Measurements from ENCODE around the gene SKA1.

The SKA1 gene

GRCh38 chr18:50374753-50375391, at the start of gene SKA1:
Gene SKA1, plus strand, starts transcription at chr18:50375046. Its CDS starts 785 bp downstream, at chr18:50375831.
- DNase-seq: peak; percentile 71

GRCh38 chr18:50327983-50328382, 46.9 kb upstream of the SKA1 start:
- no peak for DNase-seq

- no peak for DNase-seq
Measured at GRCh38 chr18:50330176-50330575, 44.7 kb upstream of the SKA1 start.

DNA sequence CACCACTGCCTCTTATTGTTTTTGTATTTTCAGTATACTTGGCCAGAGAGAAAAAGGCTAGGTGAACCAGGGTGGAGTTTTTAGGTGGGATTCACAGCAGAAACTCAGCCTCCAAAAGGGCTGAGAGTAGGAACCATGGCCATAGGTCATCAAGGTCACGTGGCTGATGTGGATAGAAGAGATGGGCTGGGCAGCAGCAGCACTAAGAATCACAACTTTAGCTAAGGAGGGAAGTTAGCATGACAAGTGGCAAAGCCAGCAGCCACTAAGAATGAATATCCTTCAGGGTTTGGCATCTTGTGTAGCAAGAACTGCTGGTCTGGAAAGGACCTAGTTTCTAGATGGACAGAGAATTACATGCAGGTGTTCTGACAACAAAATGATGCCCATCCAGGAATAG, 43.2 kb upstream of the SKA1 start:
- no peak for DNase-seq

GRCh38 chr18:50334546-50335152, 40.2 kb upstream of the SKA1 start:
- DNase-seq: no peak

- DNase-seq: no peak
Measured at GRCh38 chr18:50338122-50338521, 36.7 kb upstream of the SKA1 start.

DNA sequence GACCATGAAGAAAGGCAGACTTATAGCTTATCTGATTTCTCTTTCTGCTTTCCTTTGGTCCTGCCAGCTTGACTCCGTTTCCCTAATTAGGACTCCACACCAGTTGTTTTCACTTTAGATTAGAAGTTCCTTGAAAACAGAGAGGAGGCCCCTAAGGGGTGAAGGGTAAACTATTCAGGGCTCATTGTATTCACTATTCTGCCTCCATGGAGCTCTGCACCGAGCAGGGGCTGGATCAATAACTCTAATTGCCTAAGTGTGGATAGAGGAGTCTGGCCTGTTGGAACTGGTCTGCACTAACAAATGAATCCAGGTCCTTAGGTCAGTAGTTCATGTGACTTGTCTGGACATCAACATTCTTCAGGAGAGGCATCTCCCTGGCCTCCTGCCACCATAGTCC, 36.1 kb upstream of the SKA1 start:
- DNase-seq: no peak

GRCh38 chr18:50340078-50340477, 34.8 kb upstream of the SKA1 start:
- no peak for DNase-seq

GRCh38 chr18:50341443-50341842, 33.4 kb upstream of the SKA1 start:
- DNase-seq: no peak

- no peak for DNase-seq
Measured at GRCh38 chr18:50350699-50351098, 24.1 kb upstream of the SKA1 start.

DNA sequence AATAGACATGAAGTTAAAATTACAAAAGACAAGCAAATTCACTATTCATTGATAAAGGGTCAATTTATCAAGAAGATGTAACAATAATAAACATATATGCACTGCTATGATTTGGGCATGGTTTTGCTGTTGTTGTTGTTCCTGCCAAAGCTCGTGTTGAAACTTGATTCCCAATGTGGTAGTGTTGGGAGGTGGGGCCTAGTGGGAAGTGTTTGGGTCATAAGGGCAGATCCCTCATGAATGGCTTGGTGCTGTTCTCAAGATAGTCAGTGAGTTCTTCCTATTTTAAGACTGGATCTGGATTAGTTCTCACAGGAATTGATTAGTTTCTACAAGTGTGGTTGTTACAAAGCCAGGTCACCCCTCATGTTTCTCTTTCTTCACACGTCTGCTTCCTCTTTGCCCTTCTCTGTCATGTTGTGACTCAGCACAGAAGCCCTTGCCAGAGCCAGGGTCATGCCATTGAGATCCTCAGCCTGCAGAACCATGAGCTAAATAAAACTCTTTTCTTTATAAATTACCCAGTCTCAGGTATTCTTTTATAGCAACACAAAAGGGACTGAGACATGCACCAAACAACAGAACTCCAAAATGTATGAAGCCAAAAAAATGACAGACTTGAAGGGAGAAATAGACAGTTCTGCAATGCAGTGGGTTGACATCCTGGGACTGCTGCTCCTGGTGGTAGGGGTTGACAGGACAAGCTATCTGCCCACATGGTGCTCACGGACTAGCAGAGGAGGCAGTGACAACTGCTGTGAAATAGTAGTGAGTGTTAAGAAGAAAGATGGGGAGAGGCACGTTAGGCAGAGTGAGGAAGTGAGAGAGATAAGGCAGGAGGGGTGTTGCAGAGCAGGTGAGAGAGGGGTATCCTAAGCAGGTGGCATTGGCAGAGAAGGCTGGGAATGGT, 18.6 kb upstream of the SKA1 start:
- no peak for DNase-seq

GRCh38 chr18:50358844-50359243, 16.0 kb upstream of the SKA1 start:
- no peak for DNase-seq

- no peak for DNase-seq
Measured at GRCh38 chr18:50359806-50360205, 15.0 kb upstream of the SKA1 start.

DNA sequence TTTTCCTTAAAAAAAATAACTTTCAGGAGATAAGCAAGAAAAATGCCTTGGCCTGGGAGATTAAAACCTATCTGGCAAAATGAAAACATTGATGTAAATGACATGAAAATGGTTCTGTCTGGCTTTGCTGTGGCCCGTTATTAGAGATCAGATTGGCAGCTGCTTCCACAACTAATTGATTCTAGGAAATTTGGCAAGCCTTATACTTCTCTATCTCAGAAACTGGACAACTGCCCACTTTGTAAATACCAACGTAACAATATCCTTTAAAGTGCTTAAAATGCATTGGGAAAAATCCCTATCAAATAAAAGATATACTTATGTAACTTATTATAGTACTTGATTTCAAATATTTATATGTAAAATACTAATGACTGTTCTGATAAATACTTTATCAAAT, 14.2 kb upstream of the SKA1 start:
- DNase-seq: no peak

- DNase-seq: no peak
Measured at GRCh38 chr18:50369672-50370071, 5.2 kb upstream of the SKA1 start.

- no peak for DNase-seq
Measured at GRCh38 chr18:50372743-50373142, 2.1 kb upstream of the SKA1 start.

DNA sequence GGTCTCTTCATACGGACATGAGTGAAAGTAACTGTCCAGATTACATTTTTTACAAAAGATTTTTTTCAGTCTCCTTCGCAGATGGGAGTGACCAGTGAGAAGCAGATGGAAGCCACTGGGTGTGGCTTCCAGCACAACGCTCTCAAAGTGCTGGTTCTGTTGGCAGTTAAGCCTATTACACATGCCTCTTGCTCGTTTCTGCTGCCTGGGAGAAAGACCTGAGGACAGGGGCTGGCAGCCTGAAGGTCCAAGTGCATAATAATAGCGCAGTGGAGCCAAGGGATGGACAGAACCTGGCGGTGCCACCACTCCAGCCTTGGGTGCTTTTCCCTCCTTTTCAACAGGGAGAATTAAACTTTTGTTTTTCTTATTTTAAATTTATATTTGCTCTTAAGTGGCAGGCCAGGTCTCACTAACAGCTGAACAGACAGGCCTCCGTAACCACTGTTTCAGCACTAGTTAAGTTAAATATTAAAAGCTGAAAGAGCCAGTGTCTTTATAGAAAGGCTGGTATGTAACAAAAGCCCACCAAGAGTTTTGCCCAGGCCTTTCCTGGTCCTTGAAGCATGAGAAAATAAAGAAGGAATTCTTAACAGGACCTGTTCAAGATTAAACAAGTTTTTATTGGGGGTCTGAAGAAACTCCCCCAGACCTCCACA, 1.2 kb upstream of the SKA1 start:
- DNase-seq: no peak

DNA sequence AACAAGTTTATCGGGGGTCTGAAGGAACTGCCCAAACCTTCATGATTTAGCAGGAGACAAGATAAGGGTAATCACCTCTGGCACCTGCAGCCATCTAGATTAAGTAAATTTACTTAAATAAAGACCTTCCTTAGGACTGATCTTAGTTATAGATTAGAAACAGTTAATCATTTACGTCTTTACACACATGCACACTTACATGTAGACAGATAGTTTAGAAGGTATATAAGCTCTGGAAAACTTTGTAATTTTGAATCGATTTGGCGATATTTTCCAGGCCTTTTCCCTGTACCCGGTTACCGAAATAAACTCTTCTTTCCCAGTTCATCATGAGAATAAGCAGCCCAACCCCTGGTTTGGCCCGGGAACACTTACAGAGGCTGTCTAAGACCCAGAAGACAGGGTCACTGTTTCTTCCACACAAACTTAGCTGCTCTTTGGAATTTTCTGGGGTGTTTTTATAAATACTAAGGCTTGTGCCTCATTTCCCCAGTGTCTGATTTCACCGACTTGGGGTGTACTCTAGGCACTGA, 560 bp upstream of the SKA1 start:
- DNase-seq: no peak

- DNase-seq: no peak
Measured at GRCh38 chr18:50377061-50377798, 2.4 kb downstream of the SKA1 start.

DNA sequence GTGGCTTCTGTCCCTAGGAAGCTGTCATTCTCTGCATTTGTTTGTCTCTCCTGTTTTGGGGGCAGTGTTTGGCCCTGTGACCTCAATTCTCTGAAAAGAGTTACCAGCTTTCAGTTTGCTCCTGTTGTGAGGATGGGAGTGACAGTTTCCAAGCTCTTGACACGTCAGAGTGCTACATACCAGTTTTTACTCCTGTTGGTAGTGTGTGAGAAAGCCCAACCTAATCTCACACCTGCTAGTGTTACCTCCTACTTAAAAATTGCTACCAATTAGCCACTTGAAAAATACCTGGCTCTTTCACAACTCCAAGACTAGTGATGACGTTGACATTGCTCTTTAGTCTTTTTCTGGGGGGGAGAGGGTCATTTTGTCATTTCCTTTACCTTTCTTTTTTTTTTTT, 14.1 kb downstream of the SKA1 start:
- no peak for DNase-seq

GRCh38 chr18:50393802-50394201, 19.0 kb downstream of the SKA1 start:
- DNase-seq: no peak

DNA sequence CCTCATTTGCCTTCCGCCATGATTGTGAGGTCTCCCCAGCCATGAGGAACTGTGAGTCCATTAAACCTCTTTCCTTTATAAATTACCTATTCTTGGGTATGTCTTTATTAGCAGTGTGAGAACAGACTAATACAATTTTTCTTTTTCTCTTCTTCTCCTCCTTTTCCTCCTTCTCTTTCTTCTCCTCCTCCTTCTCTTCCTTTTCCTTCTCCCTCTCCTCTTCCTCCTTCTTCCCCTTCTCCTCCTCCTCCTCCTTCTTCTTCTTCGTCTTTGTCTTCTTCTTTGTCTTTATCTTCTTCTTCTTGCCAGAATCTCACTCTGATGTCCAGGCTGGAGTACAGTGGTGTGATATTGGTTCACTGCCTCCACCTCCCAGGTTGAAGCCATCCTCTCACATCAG, 20.2 kb downstream of the SKA1 start:
- DNase-seq: no peak
